Measurements from ENCODE around the gene SIX2.

Gene SIX2

DNA sequence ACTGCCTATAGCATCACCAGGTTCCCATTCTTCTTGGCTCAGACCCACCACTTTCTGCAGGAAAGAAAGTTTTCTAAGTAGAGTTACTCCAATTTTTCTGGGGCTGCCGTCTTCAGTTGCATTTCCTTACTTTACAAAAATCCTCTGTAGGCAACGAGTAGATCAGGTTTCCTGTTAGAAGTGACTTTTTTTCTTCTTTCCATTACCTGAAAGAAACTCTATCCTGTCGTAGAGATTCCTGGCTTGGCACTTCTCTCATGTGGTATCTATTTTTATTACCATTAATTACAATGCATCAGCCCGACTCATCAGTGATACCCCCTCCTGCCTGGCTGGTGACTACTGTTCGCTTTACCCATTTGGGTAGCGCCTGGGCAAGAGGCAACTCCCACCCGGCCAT is 5.6 kb upstream of the SIX2 start:
- DNase-seq: no peak

DNA sequence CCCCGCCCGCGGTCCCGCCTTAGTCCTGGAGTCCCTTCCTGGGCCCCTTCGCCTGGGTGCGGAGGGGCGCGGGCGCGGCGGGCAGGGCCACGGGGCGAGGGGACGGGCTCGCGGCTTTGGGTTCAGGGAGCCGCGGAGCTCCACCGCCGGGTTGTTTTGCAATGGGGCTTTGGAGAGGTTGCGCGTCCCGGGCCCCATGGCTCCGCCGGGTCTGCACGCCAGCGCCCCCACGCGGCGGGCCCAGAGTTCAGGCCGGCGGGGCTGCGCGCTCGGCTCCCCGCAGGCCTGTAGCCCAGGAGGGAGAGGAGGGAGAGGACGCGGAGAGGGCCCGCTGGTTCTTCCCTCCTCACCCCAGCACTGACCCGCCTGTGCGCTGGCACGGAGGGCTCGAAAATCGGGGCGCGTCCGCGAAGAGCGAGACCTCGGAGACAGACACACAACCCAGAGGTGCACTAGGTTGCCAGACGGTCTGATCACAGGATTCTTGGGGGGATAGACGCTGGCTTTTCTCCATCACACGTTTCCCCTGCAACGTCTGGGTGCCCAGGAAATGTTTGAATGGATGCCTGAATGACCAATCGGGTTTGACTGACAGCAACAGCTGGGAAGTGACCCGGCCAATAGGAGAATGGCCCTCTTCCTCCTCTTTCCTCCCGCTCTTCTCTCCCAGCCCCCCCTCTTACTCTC is 4.9 kb upstream of the SIX2 start:
- peak; percentile 23 for DNase-seq

DNA sequence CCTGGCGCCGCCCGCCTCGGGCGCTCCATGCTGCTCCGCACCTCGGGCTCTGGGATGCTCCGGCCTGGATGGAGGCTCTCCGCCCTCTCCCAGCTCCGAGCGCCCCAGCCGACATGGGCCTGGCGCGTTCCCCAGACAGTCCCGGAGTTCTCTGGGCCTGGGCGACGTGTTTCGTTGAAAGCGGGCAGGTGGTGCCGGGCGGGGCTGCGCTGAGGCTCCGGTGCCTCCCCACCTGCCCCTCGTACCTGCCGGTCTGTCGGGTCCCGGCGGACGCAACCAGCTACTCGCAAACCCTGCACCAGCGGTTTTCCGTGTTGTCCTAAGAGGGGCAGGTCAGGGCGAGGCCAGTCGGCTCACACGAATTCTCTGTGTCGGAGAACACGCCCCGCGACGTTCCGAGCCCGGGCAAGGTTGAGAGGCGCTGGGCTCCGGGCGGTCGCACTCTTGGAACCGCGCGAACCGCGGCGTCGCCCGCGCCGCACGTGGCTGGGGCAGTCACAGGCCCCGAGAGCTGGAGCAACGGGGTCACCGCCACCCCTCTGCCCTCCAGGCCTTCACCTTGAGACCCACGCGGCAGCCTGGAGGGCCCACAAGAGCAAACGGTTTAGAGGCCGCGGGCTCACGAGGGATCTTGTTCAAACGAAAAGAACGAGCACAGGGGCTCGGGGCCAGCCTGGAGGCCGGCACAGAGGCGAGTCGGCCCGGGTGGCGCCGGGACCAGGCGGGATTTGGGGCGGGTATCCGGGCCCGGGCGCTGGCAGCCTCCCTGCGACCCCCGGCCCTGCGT is 4.2 kb upstream of the SIX2 start:
- DNase-seq: no peak

DNA sequence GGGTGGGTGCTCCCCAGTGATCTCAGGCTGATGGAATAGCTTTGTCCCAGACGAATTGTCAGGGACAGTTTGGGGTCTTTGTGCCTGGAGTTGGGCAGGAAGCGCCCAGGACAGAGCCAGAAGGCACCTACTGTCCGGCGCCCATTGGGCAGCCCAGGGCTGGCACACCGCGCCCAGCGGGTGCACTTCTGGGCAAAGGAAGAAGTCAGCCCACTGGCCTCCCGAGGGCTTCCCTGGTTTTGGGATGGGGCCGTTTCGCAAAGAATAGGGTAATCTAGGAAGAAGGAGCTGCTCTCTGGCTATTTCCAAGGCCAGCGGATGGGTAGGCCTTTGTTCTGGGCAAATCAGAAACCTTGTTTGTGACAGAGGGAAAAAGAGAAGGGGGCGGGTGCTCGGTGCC is 3.5 kb upstream of the SIX2 start:
- no peak for DNase-seq

- no peak for DNase-seq
Observed at GRCh38 chr2:45011621-45012602, 2.7 kb upstream of the SIX2 start.

GRCh38 chr2:45011121-45011520 is 1.9 kb upstream of the SIX2 start:
- no peak for DNase-seq

DNA sequence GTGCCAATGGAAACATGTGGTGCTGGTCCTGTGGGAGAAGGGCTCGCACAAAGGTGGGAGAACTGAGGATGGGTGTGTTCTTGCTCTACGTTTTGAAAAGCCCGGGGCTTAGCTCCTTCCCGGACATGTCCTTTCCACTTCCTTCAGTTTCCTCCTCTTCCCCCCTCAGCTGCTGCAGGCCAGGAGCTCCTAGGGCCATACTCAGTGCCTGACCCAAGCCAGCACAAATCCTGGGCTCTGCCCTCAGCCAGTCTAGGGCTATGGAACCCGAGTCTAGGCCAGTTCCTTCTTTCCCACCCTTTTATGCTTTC is 1.4 kb upstream of the SIX2 start:
- peak; percentile 6 for DNase-seq

GRCh38 chr2:45009928-45010701 is 863 bp upstream of the SIX2 start:
- peak; percentile 44 for DNase-seq

GRCh38 chr2:45008296-45009129 is 739 bp downstream of the SIX2 start:
- peak; percentile 52 for DNase-seq

GRCh38 chr2:45007961-45008295 is 1.3 kb downstream of the SIX2 start:
- no peak for DNase-seq

DNA sequence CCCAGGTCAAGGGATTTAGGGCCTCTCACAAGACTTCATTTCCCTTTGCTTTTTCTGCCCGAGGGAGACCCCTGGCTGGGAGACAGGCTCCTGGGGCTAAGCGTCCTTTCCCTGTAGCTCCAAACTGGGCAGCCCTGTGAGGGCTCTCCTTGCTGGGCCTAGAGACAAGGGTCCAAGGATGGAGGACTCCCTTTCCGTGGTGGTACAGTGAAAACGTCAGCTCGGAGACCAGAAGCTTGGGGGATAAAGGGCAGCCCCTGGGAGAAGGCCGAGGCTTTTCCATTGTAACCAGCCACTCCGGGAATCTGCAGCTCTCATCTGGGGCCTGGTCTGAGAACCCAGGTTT is 2.3 kb downstream of the SIX2 start:
- DNase-seq: no peak

GRCh38 chr2:45006041-45006941 is 3.0 kb downstream of the SIX2 start:
- DNase-seq: no peak

DNA sequence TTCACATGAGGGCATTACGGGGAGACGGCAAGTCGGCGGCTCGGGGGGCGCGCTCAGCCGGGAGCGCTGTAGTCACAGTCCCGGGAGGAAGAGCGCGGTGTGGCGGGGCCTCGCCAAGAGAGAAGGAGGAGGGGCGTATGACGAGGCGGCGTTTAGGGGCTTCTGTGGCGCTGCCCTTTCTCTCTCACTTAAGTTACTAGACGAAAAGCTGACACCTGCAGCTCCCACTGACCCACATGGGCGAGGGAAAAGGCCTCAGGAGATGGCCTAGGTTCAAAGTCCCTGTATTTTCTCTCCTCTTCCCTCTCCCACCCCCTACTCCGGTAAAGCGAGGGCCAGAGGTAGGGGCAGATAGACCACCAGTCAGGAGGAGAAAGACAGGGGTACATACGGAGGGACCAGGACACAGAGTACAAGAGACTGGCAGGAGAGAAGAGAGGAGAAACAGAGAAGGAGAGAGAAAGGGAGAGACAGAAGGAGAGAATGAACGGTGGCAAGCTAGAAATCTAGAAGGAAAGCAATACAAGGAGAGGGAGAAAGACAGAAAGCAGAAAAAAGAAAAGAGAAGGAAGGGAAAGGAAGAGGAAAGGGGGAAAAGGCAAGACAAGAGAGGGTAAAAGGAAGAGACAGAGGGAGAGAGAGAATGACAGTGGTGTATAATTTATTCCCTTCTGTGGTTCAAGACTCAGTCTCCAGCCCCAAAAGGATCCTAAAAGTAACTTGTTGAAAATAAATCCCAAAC is 3.8 kb downstream of the SIX2 start:
- no peak for DNase-seq

- DNase-seq: no peak
Observed at GRCh38 chr2:45004562-45005191, 4.6 kb downstream of the SIX2 start.

GRCh38 chr2:45003579-45004551 is 5.4 kb downstream of the SIX2 start:
- no peak for DNase-seq

- no peak for DNase-seq
Observed at GRCh38 chr2:45002686-45003085, 6.6 kb downstream of the SIX2 start.

DNA sequence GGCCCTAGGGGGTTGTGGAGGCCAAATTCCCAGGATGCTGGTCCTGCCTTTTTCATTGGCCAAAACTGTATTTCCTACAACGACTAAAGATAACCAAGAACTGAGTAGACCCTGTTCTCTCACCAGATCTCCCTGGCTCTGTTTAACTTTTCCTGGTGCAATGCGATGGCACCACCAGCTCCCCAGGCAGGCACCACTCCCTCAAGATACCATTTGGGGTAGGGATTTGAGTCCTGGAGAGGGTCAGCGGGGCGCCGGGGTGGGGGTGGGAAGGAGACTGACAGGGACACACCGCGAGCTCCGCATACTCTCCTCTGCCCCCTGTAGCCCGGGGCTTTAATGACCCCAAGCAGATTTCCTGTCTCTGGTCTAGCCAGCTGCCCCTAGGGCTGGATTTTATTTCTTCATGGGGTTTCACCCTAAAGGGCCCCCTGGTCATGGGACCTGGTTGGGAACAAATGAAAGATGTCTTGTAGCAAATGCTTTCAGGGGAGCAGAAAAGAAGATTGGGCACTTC is 7.3 kb downstream of the SIX2 start:
- DNase-seq: no peak

All from DMS79 treated with DMSO at 0.1 percent for 48 hours (cell line).